ENCODE results near the gene MVB12B. TPM values are rescaled to one million over a fixed set of nuclear protein-coding genes. Genes with fewer than 3 reads are reported as not detected.
"Not testable (repeated sequence)": the region's sequence is repeated elsewhere in the genome, so short reads cannot be mapped to it uniquely, and the experiment has no call there.

The MVB12B gene
- total RNA-seq, 1 donor from 2014 or later, result 0.49 TPM

DNA sequence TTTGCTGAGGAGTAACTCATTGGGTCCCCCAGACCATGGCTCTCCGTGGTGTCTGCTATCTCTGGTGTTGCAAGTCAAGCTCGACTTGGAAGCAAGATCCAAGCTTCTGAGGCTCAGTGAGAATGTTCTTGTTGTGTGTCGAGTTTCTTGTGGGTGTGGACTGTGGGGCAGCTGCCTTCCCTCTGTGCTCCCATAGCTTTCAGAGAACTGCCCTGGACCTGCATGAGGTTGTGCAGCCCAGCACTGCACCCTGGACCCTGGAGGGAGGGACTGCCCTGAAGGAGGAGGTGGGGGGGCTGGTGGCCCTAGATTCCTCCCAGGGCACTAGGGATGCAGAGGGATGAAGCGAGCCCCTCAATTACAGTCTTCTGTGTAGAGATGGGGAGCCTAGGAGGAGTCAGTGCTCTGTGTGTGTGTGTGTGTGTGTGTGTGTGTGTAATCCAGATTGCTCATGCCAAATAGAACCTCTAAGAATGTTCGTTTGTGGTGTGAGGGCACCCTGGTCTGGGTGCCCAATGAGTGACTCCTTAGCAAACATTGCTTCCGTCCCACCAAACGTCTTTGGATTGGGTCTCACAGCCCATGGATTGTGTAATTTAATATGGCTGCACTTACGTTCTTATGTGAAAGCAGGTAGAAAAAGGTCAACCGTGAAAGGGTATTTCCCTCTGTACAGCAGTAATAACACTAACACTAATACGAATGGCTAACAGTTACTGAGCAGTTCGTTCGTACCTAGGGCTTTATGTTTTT lies 143.8 kb downstream of the MVB12B start:
- H3K27me3 Mint-ChIP-seq, result peaks cover 53% of the 10 kb centered on the region
- peaks cover 3% of the 10 kb centered on the region for H3K36me3 Mint-ChIP-seq (ENCODE audit: low read depth)
- H3K4me3 Mint-ChIP-seq, result peak overlapping the region; percentile 64
- DNase-seq, result peak; percentile 63
- H3K27ac Mint-ChIP-seq, result peak overlapping the region; percentile 78
- intact Hi-C loops (cut with micrococcal nuclease), result loop anchor here (2.0 to 5.0 kb wide), 2 partner anchors 60 to 948 kb away; no protein-coding TSS in a partner anchor
- peaks cover 47% of the 10 kb centered on the region for H3K4me1 Mint-ChIP-seq
- no peaks in the 10 kb centered on the region for H3K9me3 Mint-ChIP-seq

DNA sequence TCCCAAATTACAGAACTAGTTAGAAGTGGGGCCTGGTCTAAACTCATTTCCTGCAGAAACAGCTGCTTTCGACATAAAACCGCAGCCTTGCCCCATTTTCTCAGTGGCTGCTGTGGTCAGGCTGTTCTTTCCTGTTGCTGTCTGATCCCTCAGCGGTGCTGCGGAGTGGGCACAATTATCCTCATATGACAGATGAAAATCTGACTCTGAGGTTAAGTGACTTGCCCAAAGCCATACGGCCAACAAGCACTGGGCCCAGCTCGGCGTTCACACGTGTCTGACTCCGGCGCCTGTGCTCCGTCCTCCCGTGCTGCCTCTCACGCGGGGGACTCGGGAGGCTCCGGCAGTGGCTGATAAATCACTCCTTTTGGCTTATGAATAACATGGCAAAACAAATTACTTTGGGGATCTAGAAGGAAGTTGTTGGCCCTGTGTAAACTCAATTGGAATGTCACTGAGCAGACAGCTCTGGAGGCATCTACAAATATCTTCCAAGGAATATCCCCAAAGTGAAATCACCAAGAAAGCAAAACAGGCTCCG lies 144.5 kb downstream of the MVB12B start:
- Mint-ChIP-seq H3K27me3 (peaks cover 52% of the 10 kb centered on the region), H3K27ac (peak overlapping the region; percentile 78), H3K4me1 (peaks cover 47% of the 10 kb centered on the region)

DNA sequence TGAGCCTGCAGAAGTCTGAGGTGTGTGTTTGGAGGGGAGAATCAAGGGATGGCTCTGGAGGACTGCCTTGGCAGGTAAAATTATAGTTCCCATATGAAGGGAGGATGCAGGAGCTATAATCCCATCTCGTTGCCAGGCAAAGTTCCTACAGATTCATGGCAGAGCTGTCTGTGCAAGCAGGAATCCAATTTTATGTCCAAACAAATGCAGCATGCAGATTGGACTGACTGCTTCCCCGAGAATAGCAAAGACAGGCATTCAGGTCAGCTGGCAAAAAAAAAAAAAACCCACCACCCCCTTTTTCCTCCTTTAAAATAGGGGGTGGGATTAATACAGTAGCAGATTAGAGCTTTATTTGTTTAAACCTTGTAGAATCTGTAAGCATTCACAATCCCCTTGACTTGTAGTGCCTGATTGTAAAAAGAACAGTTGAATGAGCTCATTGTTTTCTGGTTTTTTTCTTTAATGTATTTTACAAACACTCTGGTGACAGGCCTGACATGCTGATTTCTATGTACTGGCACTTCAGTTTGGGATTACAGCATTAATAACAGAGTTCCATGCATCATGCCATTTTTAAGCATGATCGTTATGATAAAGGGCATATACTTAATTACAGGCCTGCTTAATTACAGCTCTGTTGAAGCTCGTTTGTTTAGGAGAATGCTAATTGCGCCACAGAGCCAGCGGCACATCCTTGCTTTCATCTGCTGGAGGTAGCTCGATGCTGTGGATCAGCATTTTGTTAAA lies 145.7 kb downstream of the MVB12B start:
- Mint-ChIP-seq H3K27ac (no peak overlapping the region), H3K36me3 (ENCODE audit: low read depth) (peaks cover under 1% of the 10 kb centered on the region), H3K9me3 (peaks cover 6% of the 10 kb centered on the region), H3K4me3 (no peak overlapping the region), H3K4me1 (peaks cover 47% of the 10 kb centered on the region), H3K27me3 (peaks cover 51% of the 10 kb centered on the region)
- intact Hi-C loops (cut with micrococcal nuclease), result loop anchor here (5.0 kb wide), 1 partner anchor 950 kb away; no protein-coding TSS in a partner anchor
- DNase-seq, result no peak

More for the DNA sequence above, 144.5 kb downstream of the MVB12B start:
- DNase-seq, result peak; percentile 94
- Mint-ChIP-seq H3K9me3 (no peaks in the 10 kb centered on the region), H3K36me3 (ENCODE audit: low read depth) (peaks cover 3% of the 10 kb centered on the region), H3K4me3 (peak overlapping the region; percentile 64)
- intact Hi-C loops (cut with micrococcal nuclease), result loop anchor here (1.0 to 5.0 kb wide), 4 partner anchors 46 to 949 kb away; no protein-coding TSS in a partner anchor

DNA sequence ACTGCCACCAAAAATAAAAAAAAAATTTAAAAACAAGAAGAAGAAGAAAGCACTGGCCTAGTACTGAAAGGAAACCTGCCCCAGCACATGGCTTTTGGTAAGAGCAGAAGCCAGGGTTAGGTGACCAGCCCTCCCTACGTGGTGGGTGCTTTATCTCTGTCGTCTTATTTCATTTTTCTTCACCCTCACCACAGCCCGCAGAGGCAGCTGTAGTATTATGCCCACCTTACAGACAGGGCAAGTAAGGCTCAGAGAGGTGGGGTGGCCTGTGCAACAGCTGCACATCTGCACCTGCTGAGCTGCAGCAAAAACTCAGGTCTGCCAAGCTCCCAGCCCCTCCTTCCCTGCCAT lies 146.3 kb downstream of the MVB12B start:
- peaks cover 48% of the 10 kb centered on the region for H3K27me3 Mint-ChIP-seq
- peaks cover 46% of the 10 kb centered on the region for H3K4me1 Mint-ChIP-seq
- no peak for DNase-seq

DNA sequence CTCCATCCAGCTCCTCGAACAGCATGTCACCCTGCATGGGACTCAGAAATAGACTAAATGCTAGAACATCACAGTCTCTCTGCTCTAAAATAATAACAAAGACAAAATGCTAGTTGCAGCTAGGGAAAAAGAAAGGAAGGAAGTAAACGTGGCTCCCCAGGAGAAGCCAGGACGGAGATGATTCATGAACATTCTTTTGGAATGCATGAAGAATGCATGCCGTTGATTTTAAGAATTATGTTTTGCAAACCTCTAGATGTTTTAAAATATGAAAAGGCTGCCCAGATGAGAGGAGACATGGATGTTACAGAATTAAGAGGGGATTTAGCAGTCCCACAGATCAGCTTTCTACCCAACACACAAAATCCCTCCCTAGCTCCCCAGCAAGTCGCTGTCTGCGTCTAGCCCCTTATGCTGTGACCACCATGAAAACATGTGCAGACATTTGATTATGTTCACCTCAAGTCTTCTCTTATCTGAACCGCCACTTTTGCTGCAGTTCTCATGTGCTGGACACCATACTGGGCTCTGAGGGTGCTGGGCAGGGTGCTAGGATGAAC lies 147.7 kb downstream of the MVB12B start:
- peaks cover 34% of the 10 kb centered on the region for H3K4me1 Mint-ChIP-seq
- H3K9me3 Mint-ChIP-seq, result peaks cover 6% of the 10 kb centered on the region
- H3K36me3 Mint-ChIP-seq (ENCODE audit: low read depth), result no peaks in the 10 kb centered on the region
- no peak overlapping the region for H3K27ac Mint-ChIP-seq
- H3K4me3 Mint-ChIP-seq, result no peak overlapping the region
- DNase-seq, result no peak
- intact Hi-C loops (cut with micrococcal nuclease), result loop anchor here (5.0 kb wide), 1 partner anchor 952 kb away; no protein-coding TSS in a partner anchor
- peaks cover 49% of the 10 kb centered on the region for H3K27me3 Mint-ChIP-seq

More for the DNA sequence above, 146.3 kb downstream of the MVB12B start:
- Mint-ChIP-seq H3K36me3 (ENCODE audit: low read depth) (no peaks in the 10 kb centered on the region), H3K27ac (no peak overlapping the region), H3K4me3 (no peak overlapping the region), H3K9me3 (peaks cover 6% of the 10 kb centered on the region)
- intact Hi-C loops (cut with micrococcal nuclease), result loop anchor here (5.0 kb wide), 1 partner anchor 951 kb away; no protein-coding TSS in a partner anchor

DNA sequence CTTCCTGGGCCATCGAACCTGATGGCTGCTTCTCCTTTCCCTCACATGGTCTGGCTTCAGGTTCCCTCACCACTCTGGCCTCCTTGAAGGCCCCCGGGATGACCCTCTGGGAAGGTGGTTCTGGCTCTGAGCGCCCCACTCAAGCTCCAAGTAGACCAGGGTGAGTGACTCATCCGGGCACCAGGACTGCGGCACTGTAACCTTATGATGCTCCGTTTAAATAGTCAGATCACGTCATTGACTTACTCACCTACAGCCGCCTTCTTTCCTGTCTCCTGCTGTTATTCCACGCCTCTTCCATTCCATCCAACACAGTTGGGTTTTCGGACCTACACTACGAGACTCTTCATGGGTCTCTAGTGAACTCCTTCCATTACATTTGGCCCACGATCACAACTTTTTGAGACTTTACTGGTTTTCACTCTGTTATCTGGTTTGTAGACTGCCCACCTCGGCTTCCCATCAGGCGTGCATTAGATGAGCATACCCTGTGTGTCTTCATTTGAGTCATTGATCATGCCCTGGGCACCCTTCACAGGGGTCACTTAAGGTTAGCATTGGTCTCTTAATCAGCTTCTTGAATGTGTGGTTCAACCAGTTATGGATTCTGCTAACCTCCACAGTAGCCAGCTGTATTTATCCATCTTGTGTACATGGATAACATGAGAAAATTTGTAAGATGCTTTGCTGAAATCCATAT lies 148.3 kb downstream of the MVB12B start:
- DNase-seq, result no peak
- H3K4me3 Mint-ChIP-seq, result no peak overlapping the region
- no peaks in the 10 kb centered on the region for H3K36me3 Mint-ChIP-seq (ENCODE audit: low read depth)
- H3K9me3 Mint-ChIP-seq, result peaks cover 6% of the 10 kb centered on the region
- no peak overlapping the region for H3K27ac Mint-ChIP-seq
- intact Hi-C loops (cut with micrococcal nuclease), result loop anchor here (5.0 kb wide), 1 partner anchor 953 kb away; no protein-coding TSS in a partner anchor
- H3K4me1 Mint-ChIP-seq, result peaks cover 27% of the 10 kb centered on the region
- H3K27me3 Mint-ChIP-seq, result peaks cover 56% of the 10 kb centered on the region

DNA sequence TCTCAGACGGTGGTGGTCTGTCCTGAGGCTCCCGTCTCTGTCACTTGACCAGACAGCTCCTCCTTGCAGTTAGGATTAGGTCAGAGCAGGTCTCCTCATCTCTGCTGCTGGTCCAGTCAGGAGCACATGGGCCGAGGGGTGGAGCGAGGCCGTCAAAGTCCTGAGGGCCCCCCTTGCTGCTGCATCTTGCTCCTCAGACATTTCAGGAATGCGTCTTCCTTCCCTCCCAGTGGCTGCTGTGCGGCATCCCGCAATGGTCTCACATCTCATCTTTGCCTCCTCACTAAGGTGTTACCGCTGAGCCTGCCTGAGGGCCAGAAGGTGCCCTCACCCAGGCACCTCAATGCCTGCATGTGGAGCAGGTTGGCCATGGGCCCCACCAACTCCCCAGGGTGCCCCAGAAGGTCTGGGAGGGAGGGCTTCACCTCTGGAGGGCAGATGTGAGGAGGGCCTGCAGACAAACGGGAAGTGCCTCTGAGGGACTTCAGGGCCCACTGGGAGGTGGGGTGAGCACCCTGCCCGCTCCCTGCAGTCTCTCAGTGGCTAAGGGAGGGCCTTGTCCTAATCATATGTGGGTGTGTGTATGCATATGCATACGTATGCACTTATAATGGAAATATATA lies 149.4 kb downstream of the MVB12B start:
- no peaks in the 10 kb centered on the region for H3K36me3 Mint-ChIP-seq (ENCODE audit: low read depth)
- H3K27me3 Mint-ChIP-seq, result peaks cover 63% of the 10 kb centered on the region
- no peak overlapping the region for H3K4me3 Mint-ChIP-seq
- DNase-seq, result no peak
- H3K4me1 Mint-ChIP-seq, result peaks cover 16% of the 10 kb centered on the region
- H3K9me3 Mint-ChIP-seq, result peaks cover 6% of the 10 kb centered on the region
- intact Hi-C loops (cut with micrococcal nuclease), result no loop called here
- no peak overlapping the region for H3K27ac Mint-ChIP-seq

DNA sequence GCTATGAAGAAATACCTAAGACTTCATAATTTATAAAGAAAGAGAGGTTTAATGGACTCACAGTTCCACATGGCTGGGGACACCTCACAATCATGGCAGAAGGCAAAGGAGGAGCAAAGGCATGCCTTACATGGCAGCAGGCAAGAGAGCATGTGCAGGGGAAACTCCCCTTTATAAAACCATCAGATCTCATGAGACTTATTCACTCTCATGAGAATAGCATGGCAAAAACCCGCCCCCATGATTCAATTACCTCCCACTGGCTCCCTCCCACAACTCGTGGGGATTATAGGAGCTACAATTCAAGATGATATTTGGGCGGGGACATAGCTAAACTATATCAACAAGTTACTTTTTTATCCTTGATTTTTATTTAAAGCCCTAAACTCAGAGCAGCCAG lies 150.8 kb downstream of the MVB12B start:
- H3K9me3 Mint-ChIP-seq; H3K27ac Mint-ChIP-seq; DNase-seq; intact Hi-C loops (cut with micrococcal nuclease); H3K4me1 Mint-ChIP-seq; H3K4me3 Mint-ChIP-seq; H3K36me3 Mint-ChIP-seq (ENCODE audit: low read depth): not testable (repeated sequence)
- H3K27me3 Mint-ChIP-seq, result peaks cover 66% of the 10 kb centered on the region

DNA sequence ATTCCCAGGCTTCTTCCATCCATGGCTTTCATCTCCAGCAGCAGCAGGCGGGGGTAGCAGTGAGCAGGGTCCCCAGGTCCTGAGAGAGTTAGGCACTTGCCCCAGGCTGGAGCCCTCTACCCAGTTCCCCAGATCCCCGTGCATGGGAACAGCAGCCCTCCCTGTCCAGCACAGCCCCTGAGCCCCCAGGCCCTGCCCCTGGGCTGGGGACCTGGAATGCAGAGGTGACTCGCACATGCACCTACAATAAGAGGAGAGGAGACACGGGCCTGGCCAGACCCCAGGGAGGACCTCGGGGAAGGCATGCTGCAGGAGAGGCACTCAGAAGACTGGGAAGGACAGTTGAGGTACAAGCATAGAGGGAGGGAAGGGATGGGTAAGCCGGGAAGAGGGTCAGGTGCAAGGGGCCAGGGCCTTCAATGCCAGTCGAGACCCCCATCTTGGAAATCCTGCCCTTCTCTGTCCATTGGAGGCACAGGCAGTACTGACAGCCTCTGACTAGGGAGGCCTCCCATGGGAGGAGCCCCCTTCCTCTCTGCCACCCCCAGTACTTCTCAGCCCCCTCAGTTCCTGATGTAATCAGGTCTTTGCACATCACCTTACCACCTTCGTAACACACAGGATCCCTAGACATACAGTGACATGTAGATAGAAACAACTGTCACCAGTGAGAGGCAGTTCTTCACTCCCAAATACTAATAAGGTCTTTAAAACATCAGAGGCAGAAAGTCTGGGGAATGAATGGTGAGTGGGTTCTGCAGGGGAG lies 151.8 kb downstream of the MVB12B start:
- intact Hi-C loops (cut with micrococcal nuclease), result no loop called here
- DNase-seq, result no peak
- Mint-ChIP-seq H3K9me3 (peaks cover 6% of the 10 kb centered on the region), H3K27ac (no peak overlapping the region), H3K4me3 (no peak overlapping the region), H3K27me3 (peaks cover 64% of the 10 kb centered on the region), H3K36me3 (ENCODE audit: low read depth) (no peaks in the 10 kb centered on the region), H3K4me1 (peaks cover under 1% of the 10 kb centered on the region)

DNA sequence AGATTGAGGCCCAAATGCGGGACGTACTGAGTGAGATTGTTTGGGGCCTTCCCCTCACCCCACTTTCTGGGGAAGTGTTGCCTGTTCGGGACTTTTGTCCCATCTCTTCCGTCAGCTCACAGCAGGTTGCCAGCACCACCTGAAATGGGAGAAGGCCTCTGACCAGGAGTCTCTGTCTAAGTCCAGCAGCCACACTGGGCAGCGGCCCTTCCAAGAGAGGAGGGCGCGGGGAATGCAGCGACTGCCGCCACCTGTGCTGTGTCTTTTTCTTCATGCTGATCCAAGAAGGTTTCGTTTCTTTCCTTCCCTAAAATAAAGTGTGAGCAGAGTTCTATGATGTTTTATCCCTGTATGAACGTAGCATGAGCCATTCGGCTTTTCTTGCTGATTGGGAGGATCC lies 152.9 kb downstream of the MVB12B start:
- H3K36me3 Mint-ChIP-seq (ENCODE audit: low read depth), result no peaks in the 10 kb centered on the region

DNA sequence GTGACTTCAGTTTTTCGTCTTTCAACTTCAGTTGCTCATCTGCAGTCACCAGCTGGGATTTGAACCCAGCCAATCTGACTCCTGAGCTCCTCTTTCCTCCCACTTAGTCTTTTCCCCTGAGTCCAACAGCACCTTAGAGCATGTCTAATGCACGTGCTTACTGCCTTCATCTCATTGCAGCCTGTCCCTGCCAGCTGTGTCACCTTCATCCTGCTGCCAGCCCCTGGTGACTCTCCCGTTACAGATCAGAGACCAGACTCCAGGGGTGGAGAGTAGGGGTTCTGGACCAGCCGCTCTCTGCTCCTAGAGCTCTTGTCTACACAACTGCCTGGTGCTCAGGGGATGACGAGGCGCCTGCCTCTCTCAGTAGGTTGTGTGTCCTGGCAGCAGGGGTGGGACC lies 154.2 kb downstream of the MVB12B start:
- DNase-seq, result no peak
- H3K27me3 Mint-ChIP-seq, result peaks cover 52% of the 10 kb centered on the region
- peaks cover 6% of the 10 kb centered on the region for H3K9me3 Mint-ChIP-seq
- no peak overlapping the region for H3K27ac Mint-ChIP-seq
- H3K4me1 Mint-ChIP-seq, result peaks cover 8% of the 10 kb centered on the region
- no peaks in the 10 kb centered on the region for H3K36me3 Mint-ChIP-seq (ENCODE audit: low read depth)
- H3K4me3 Mint-ChIP-seq, result no peak overlapping the region
- intact Hi-C loops (cut with micrococcal nuclease), result no loop called here

More for the DNA sequence above, 152.9 kb downstream of the MVB12B start:
- no peak for DNase-seq
- no peak overlapping the region for H3K27ac Mint-ChIP-seq
- intact Hi-C loops (cut with micrococcal nuclease), result no loop called here
- H3K9me3 Mint-ChIP-seq, result peaks cover 6% of the 10 kb centered on the region
- peaks cover 62% of the 10 kb centered on the region for H3K27me3 Mint-ChIP-seq
- H3K4me3 Mint-ChIP-seq, result no peak overlapping the region
- peaks cover 8% of the 10 kb centered on the region for H3K4me1 Mint-ChIP-seq

DNA sequence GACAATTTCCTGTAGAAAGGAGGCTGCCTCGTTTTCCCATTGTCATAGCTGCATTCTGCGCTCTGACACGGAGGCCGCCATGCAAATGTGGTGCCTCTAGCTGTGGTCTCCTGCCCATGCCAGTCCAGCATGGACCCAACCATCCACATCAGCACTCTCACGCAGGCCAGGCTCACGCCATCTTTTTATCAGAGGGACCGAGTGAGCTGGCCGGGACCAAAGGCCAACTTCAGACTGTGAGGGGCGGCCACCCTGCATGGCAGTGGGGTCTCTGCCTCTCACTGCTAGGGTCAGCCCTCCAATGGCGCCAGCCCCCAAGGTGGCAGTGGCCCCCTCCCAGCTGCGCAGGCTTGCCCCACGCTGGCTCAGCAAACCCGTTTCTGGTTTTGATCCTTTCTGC lies 155.2 kb downstream of the MVB12B start:
- intact Hi-C loops (cut with micrococcal nuclease), result no loop called here
- peaks cover 48% of the 10 kb centered on the region for H3K27me3 Mint-ChIP-seq
- DNase-seq, result no peak
- no peak overlapping the region for H3K4me3 Mint-ChIP-seq
- H3K36me3 Mint-ChIP-seq (ENCODE audit: low read depth), result no peaks in the 10 kb centered on the region
- no peak overlapping the region for H3K27ac Mint-ChIP-seq
- H3K4me1 Mint-ChIP-seq, result peaks cover 8% of the 10 kb centered on the region
- H3K9me3 Mint-ChIP-seq, result peaks cover 6% of the 10 kb centered on the region
